Measurements from ENCODE around the gene SPCS3. TPM values are rescaled to one million over a fixed set of nuclear protein-coding genes. Genes with fewer than 3 reads are reported as not detected.

SPCS3 gene
- total and polyA plus RNA-seq, 2 experiments from 2014 or later: 62.5 to 79.9 TPM

DNA sequence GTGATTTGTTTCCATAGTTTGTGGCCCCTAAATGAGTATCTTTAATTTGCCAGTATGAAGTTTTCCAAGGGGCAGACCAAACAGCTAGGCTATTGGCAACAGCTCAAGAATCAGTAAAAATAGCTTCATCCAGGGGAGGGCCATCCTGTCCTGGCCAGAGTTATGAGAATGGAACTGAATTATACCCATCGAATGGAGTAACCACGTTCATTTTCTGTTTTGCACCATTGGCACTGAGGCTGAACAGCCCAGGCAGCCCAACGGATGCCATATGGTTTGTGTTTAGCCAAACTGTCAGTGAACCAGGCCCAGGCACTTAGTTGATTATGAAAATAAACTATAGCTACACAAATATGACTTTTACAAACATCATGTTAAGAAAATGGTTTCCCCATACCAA is 33.0 kb upstream of the SPCS3 start (continued):
- TF ChIP-seq, protein P1, sequence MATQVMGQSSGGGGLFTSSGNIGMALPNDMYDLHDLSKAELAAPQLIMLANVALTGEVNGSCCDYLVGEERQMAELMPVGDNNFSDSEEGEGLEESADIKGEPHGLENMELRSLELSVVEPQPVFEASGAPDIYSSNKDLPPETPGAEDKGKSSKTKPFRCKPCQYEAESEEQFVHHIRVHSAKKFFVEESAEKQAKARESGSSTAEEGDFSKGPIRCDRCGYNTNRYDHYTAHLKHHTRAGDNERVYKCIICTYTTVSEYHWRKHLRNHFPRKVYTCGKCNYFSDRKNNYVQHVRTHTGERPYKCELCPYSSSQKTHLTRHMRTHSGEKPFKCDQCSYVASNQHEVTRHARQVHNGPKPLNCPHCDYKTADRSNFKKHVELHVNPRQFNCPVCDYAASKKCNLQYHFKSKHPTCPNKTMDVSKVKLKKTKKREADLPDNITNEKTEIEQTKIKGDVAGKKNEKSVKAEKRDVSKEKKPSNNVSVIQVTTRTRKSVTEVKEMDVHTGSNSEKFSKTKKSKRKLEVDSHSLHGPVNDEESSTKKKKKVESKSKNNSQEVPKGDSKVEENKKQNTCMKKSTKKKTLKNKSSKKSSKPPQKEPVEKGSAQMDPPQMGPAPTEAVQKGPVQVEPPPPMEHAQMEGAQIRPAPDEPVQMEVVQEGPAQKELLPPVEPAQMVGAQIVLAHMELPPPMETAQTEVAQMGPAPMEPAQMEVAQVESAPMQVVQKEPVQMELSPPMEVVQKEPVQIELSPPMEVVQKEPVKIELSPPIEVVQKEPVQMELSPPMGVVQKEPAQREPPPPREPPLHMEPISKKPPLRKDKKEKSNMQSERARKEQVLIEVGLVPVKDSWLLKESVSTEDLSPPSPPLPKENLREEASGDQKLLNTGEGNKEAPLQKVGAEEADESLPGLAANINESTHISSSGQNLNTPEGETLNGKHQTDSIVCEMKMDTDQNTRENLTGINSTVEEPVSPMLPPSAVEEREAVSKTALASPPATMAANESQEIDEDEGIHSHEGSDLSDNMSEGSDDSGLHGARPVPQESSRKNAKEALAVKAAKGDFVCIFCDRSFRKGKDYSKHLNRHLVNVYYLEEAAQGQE (IDR thresholded peaks at IDR 0.05; ENCODE audit: unreplicated experiment): no peak
- TF ChIP-seq, protein P2, sequence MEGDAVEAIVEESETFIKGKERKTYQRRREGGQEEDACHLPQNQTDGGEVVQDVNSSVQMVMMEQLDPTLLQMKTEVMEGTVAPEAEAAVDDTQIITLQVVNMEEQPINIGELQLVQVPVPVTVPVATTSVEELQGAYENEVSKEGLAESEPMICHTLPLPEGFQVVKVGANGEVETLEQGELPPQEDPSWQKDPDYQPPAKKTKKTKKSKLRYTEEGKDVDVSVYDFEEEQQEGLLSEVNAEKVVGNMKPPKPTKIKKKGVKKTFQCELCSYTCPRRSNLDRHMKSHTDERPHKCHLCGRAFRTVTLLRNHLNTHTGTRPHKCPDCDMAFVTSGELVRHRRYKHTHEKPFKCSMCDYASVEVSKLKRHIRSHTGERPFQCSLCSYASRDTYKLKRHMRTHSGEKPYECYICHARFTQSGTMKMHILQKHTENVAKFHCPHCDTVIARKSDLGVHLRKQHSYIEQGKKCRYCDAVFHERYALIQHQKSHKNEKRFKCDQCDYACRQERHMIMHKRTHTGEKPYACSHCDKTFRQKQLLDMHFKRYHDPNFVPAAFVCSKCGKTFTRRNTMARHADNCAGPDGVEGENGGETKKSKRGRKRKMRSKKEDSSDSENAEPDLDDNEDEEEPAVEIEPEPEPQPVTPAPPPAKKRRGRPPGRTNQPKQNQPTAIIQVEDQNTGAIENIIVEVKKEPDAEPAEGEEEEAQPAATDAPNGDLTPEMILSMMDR (conservative IDR thresholded peaks at IDR 0.05; ENCODE audit: low read depth in 2 of 2): no peak
- TF ChIP-seq ZNF114 (CRISPR knock-in tag; IDR thresholded peaks at IDR 0.05) (no peak), EZH2phosphoT487 (IDR thresholded peaks at IDR 0.05; ENCODE audit: unreplicated experiment) (no peak), CREB1 (CRISPR knock-in tag; IDR thresholded peaks at IDR 0.05; ENCODE audit: low read depth) (no peak)
- TF ChIP-seq, protein P3, sequence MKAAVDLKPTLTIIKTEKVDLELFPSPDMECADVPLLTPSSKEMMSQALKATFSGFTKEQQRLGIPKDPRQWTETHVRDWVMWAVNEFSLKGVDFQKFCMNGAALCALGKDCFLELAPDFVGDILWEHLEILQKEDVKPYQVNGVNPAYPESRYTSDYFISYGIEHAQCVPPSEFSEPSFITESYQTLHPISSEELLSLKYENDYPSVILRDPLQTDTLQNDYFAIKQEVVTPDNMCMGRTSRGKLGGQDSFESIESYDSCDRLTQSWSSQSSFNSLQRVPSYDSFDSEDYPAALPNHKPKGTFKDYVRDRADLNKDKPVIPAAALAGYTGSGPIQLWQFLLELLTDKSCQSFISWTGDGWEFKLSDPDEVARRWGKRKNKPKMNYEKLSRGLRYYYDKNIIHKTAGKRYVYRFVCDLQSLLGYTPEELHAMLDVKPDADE (IDR thresholded peaks at IDR 0.05): no peak

DNA sequence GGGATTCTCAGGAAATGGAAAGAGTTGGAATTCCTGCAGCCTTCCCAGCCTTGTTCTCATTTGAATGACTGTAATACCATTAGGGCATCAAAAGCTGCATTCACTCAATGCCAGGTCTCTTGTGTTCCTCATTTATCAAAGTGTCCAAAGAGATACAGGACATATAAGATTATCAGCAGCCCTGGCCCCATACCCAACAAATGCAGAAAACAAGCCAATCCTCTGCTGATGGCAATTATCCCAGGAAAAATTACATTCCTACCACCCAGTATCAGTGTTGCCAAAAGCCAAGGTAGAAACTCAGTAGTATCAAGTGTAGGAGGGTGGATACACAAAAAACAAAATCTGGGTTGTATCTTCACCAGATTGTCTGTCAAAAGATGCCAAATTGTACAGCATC is 32.2 kb upstream of the SPCS3 start:
- H3K4me3 Mint-ChIP-seq: no peak overlapping the region
- Histone ChIP-seq H4K20me1 (replicated peaks; ENCODE audit: insufficient read depth) (no peaks in the 10 kb centered on the region), H3K4me1 (ENCODE audit: insufficient read depth) (no peaks in the 10 kb centered on the region), H3K79me2 (replicated peaks; ENCODE audit: insufficient read depth) (no peaks in the 10 kb centered on the region), H3K4me2 (no peak overlapping the region), H3K36me3 (ENCODE audit: insufficient read depth) (no peaks in the 10 kb centered on the region), H2AFZ (no peak overlapping the region; the same call in 1 of the 2 replicates), H3K4me3 (no peak overlapping the region), H3F3A (replicated peaks; ENCODE audit: low read depth) (no peaks in the 10 kb centered on the region), H3K27ac (ENCODE audit: low read depth) (no peak overlapping the region), H3K9me2 (ENCODE audit: insufficient read depth) (no peaks in the 10 kb centered on the region), H3K27me3 (ENCODE audit: insufficient read depth) (no peaks in the 10 kb centered on the region)
- H3K36me3 Mint-ChIP-seq (ENCODE audit: low read depth): no peaks in the 10 kb centered on the region
- no peaks in the 10 kb centered on the region; the same call in 2 of the 3 replicates for H3K9me3 Mint-ChIP-seq
- H3K27ac Mint-ChIP-seq: no peak overlapping the region
- no peak for DNase-seq (ENCODE audit: low spot score)
- H3K4me1 Mint-ChIP-seq: peaks cover 5% of the 10 kb centered on the region; the same call in 2 of the 3 replicates
- no peaks in the 10 kb centered on the region for H3K27me3 Mint-ChIP-seq (ENCODE audit: insufficient read depth, low read depth, poor library complexity)
- no peak for ATAC-seq
- TF ChIP-seq ZNF331 (CRISPR knock-in tag; IDR thresholded peaks at IDR 0.05; ENCODE audit: low read depth) (no peak), EZH2phosphoT487 (IDR thresholded peaks at IDR 0.05; ENCODE audit: unreplicated experiment) (no peak), NANOG (IDR thresholded peaks at IDR 0.05; ENCODE audit: borderline replicate concordance) (no peak), CREB1 (CRISPR knock-in tag; IDR thresholded peaks at IDR 0.05; ENCODE audit: low read depth) (no peak)
- TF ChIP-seq, protein P4, sequence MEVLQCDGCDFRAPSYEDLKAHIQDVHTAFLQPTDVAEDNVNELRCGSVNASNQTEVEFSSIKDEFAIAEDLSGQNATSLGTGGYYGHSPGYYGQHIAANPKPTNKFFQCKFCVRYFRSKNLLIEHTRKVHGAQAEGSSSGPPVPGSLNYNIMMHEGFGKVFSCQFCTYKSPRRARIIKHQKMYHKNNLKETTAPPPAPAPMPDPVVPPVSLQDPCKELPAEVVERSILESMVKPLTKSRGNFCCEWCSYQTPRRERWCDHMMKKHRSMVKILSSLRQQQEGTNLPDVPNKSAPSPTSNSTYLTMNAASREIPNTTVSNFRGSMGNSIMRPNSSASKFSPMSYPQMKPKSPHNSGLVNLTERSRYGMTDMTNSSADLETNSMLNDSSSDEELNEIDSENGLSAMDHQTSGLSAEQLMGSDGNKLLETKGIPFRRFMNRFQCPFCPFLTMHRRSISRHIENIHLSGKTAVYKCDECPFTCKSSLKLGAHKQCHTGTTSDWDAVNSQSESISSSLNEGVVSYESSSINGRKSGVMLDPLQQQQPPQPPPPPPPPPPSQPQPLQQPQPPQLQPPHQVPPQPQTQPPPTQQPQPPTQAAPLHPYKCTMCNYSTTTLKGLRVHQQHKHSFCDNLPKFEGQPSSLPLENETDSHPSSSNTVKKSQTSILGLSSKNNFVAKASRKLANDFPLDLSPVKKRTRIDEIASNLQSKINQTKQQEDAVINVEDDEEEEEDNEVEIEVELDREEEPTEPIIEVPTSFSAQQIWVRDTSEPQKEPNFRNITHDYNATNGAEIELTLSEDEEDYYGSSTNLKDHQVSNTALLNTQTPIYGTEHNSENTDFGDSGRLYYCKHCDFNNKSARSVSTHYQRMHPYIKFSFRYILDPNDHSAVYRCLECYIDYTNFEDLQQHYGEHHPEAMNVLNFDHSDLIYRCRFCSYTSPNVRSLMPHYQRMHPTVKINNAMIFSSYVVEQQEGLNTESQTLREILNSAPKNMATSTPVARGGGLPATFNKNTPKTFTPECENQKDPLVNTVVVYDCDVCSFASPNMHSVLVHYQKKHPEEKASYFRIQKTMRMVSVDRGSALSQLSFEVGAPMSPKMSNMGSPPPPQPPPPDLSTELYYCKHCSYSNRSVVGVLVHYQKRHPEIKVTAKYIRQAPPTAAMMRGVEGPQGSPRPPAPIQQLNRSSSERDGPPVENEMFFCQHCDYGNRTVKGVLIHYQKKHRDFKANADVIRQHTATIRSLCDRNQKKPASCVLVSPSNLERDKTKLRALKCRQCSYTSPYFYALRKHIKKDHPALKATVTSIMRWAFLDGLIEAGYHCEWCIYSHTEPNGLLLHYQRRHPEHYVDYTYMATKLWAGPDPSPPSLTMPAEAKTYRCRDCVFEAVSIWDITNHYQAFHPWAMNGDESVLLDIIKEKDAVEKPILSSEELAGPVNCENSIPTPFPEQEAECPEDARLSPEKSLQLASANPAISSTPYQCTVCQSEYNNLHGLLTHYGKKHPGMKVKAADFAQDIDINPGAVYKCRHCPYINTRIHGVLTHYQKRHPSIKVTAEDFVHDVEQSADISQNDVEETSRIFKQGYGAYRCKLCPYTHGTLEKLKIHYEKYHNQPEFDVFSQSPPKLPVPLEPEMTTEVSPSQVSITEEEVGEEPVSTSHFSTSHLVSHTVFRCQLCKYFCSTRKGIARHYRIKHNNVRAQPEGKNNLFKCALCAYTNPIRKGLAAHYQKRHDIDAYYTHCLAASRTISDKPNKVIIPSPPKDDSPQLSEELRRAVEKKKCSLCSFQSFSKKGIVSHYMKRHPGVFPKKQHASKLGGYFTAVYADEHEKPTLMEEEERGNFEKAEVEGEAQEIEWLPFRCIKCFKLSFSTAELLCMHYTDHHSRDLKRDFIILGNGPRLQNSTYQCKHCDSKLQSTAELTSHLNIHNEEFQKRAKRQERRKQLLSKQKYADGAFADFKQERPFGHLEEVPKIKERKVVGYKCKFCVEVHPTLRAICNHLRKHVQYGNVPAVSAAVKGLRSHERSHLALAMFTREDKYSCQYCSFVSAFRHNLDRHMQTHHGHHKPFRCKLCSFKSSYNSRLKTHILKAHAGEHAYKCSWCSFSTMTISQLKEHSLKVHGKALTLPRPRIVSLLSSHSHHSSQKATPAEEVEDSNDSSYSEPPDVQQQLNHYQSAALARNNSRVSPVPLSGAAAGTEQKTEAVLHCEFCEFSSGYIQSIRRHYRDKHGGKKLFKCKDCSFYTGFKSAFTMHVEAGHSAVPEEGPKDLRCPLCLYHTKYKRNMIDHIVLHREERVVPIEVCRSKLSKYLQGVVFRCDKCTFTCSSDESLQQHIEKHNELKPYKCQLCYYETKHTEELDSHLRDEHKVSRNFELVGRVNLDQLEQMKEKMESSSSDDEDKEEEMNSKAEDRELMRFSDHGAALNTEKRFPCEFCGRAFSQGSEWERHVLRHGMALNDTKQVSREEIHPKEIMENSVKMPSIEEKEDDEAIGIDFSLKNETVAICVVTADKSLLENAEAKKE (CRISPR knock-in tag; IDR thresholded peaks at IDR 0.05): no peak

Measured in GM23338 (cell line).